Measurements from ENCODE around the gene KLF2.

GRCh38 chr19:16351133-16351809 lies 26.6 kb downstream of the KLF2 start:
- TF ChIP-seq CTCF (IDR thresholded peaks at IDR 0.05) (no peak), POLR2A (IDR thresholded peaks at IDR 0.05) (no peak), POLR2AphosphoS5 (IDR thresholded peaks at IDR 0.05) (no peak)
